NCI-H1930 (cell line): Measurements from ENCODE around the gene RNF4.

Experiments used
- DNase-seq, 2 experiments: peaks; one replicate each; lab custom pipeline; 2025; lab: John Stamatoyannopoulos, UW

RNF4 gene

DNA sequence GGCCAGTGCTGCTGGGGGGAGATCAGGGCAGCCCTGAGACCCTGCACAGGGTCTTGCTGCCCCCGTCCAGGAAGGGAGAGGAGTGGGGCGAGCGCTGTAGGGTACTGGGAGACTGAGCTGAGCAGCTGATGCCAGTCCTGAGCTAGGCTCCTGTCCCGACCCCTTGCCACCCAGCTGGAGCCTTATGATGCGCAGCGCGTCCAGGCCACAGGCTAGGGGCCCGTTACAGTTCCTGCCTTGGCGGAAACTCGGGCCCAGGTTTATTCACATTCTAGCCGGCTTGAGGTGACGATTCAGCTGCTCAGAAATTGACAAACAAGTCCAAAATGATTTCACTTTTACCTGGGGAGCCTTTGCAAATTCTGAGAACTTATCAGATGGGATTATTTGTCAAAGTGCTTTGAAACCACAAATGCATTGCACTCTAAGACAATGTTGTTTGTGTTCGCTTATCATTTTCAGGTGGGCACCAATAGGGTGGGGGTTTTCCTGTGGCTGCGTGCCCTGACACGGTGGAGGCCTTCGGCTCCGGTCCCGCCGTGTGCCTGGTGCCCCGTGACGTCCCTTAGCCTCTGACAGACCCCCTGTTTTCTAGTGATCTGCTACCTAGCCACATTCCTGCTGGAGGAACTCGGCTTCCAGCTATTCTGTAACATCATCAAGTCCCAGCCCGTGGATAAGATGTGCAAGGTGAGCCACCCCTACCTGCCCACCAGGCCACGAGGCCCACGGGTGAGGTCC, 31.3 kb upstream of the RNF4 start:
- no peak for DNase-seq

- no peak for DNase-seq
These were observed 29.8 kb upstream of the RNF4 start for GRCh38 chr4:2438822-2439718.

DNA sequence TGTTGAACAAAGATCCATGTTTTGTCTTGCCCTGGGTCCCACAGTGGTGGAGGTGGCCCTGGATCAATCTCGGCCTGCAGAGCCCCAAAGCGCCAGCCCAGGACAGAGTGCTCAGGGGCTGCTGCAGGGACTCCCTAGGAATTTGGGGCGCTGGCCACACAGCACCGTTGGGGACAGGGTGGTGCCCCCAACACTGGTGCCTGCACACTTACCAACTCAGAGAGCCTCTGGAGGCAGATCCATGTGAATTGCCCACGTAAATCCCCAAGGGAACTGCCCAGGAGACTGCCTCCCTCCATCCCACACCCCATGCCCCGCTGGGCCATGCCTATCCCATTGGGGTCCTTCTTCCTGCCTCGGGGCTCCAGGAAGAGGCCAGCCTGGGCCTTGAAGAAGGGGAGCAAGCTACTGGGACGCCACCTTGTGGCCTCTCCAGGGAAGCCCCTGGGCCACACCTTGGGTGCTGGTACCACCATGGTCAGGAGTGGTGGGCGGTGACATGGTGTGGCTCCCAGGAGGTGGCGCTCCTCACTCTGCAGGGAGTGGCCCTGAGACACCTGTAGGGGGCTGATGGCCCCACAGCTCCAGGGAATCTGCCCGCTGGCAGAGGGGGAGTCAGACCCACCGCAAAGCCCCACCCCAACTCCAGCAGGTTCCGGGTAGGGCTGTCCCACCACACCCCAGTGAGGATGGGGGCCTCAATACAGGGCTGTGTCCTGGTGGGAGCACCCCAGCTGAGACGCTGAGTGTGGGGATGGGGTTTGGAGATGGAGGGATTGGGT, 27.3 kb upstream of the RNF4 start:
- peak; percentile 81 to 85 for DNase-seq

- DNase-seq, result peak in 1 of 2 experiments; percentile 37
These were observed 26.5 kb upstream of the RNF4 start for GRCh38 chr4:2442175-2442993.

DNA sequence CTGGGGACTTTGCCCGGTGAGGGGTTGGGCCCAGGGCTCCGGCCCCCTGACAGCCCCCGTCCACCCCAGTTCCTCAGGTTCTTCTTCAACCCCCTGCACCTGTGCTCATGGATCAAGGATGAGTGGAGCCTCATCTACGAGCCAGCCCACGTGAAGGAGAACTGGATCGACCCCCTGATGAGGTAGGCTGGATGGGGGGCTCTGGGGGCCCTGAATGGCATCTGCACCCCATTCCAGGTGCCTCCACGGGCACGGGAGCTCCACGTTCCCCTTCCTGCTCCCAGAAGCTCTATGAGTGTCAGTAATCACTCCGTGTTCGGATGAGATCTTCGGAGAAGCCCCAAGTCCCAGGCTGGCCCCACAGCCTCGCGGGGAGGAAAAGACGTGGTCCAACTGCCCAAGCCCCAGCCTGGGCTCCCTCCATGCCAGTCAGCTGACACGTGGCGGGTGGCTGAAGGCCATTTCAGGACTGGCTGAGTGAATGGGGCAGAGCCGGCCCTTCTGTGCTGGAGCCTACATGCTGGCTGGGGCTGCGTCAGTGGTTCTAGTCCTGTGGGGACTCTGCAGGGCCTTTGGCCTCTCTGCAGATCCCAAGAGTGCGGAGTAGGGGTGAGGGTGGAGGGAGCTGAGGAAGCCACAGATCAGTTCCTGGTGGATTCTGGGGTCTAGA, 25.7 kb upstream of the RNF4 start:
- no peak for DNase-seq

DNA sequence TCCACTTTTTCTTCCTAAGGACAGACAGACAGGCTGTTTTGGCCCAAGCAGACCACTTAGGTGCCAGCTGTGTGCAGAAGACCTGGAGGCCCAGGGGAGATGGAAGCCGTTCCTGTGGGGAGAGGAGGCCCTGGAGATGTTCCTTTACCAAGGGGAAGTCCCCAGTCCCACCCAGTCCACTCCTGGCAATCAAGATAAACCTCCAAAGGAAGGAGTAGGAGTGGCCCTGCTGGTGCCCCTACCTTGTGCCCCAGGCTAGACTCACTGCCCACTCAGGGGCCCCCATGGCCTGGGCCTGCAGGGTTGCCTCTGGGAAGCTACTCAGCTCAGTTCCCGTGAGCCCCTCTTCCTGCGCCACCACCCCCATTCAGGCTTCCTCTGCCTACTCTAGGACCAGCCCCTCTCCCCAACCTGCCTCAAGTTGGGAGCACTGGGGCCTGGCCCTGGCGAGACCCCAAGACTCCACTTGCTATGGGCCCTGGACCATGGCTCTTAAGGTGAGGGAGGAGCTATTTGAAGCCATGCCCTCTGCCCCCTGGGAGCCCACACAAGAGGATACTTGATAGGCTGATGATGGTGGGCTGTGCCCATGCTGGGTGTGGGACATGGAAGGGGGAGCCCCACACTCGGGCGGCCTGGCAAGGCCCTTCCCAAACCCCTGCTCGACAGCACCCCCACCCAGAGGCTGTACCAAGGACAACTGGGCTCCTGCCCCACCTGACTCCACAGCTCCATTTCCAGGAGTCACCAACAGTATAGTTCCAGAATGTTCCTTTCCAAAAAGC, 24.8 kb upstream of the RNF4 start:
- DNase-seq, result no peak

GRCh38 chr4:2445130-2445529, 23.8 kb upstream of the RNF4 start:
- no peak for DNase-seq

- no peak for DNase-seq
These were observed 23.3 kb upstream of the RNF4 start for GRCh38 chr4:2445571-2445970.

DNA sequence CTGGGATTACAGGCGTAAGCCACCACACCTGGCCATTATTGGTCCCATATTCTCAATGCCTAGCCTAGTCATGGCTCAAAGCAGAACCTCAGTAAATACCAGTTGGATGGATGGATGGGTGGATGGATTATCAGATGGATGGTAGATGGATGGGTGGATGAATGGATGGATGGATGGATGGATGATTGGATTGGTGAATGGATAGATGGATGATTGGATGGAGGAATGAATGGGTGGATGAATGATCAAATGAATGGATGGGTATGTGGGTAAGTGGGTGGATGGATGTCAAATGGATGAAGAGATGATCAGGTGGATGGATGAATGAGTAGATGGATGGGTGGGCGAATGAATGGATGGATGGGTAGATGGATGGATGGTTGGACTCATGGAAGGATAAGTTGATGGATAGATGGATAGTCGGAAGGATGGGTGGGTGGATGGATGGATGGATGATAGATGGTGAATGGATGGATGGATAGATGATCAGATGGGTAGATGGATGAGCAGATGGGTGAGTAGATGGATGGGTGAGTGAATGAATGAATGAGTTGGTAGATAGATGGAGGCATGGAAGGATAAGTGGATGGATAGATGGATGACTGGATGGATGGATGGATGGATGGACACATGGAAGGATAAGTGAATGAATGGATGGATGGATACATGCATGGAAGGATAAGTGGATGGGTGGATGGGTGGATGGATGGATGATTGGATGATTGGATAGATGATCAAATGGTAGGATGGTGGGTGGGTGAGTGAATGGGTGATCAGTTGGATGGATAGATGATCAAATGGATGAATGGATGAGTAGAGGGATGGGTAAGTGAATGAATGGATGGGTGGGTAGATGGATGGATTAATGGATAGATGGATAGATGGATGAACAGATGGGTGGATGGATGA, 22.0 kb upstream of the RNF4 start:
- no peak for DNase-seq

DNA sequence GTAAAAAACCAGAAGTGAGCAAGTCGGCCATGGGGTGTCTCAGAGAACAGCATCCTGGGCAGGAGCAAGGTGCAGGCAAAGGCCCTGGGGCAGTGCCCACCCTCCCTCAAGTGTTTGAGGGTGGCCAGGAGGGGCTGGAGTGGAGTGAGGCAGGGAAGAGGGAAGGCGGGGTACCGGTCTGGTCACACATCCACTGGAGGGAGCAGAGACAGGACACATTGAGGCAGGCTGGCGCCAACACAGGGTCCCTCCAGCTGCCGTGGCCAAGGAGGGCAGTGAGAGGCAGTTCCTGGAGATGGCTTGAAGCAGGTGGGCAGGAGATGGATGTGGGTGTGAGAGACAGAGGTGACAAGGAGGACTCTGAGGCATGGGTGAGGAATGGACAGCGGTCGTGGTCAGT, 20.3 kb upstream of the RNF4 start:
- DNase-seq, result no peak

DNA sequence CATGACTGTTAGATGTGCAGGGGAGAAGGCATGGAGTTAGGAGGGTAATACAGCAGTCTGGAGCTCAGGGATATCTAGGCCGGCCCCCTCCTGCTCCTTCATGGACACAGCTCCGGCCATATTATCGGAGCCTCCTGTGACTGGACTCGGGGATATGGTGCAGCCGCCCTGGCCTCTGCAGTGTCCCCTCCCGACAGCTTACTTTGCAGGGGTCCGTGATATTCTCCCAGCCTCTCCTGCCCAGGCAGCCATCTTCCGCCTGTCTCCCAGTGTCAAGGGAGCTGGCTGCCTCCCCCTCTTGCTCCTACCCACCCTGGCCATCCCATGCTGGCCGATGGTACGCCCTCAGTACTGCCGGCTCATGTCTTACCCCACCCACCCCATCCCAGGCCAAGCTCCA, 19.9 kb upstream of the RNF4 start:
- no peak for DNase-seq

- DNase-seq, result no peak
These were observed 19.2 kb upstream of the RNF4 start for GRCh38 chr4:2449511-2450392.

DNA sequence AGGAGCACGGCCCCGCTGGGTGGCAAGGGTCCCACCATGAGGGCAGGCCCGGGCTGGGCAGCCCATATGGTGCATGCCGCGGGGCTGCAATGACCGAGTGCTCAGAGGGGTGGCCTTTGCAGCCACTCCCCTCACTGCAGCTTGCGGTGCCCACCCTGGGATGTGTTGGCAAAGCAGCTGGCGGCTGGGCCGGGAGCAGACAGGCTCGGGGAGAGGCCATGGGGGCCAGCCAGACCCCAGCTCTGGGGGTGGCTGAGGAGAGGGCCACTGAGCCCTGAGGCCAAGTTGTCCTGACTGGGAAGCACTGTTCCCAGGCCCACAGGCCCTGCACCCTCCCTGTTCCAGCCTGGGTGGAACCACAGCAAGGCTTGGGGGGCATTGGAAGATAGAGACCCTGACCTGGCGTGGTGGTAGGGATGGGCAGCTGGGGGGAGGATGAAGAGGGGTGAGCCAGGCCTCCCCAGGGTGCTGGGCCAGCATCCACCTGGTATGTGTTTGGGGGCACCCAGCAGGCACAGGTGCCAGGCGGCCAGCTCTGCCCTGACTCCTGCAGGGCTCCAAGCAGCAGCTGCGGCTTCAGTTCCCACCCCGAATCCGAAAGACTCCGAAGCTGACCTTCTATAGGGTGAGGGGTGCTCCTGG, 18.4 kb upstream of the RNF4 start:
- DNase-seq, result no peak

- DNase-seq, result no peak
These were observed 17.8 kb upstream of the RNF4 start for GRCh38 chr4:2451036-2451520.

- no peak for DNase-seq
These were observed 16.8 kb upstream of the RNF4 start for GRCh38 chr4:2451821-2452785.
